ENCODE measurements around the gene SPTLC1.

- TF ChIP-seq CTCF (IDR thresholded peaks at IDR 0.05; ENCODE audit: low read depth, low read length) (no peak), EZH2phosphoT487 (IDR thresholded peaks at IDR 0.05; ENCODE audit: low read depth) (no peak)
Measured at GRCh38 chr9:92159058-92159457, 43.8 kb upstream of the SPTLC1 start.

Data from OCI-LY3 (cell line).